Thymus (tissue), 11 donors: ENCODE measurements around the gene CABLES2. TPM values are rescaled to one million over a fixed set of nuclear protein-coding genes. Genes with fewer than 3 reads are reported as not detected.

Experiments
- DNase-seq, 9 donors: peaks; one replicate each; pipeline ENCODE4 v3.0.0-alpha.2; 2013; ENCODE audit warnings: low spot score in 9 of 9, low read depth in 6 of 9, missing footprints in 1 of 9
- H3K27ac ChIP-seq, 2 donors: one replicate each; pipeline ENCODE4 v1.5.1; 2013; ENCODE audit warnings: control low read depth in 1 of 2, low read depth in 1 of 2, low read length in 1 of 2, mild to moderate bottlenecking in 1 of 2, moderate library complexity in 1 of 2
- H3K27me3 ChIP-seq, 2 donors: one replicate each; pipeline ENCODE4 v1.5.1; 2013; ENCODE audit warnings: low read length in 1 of 2; ENCODE audit not compliant: control insufficient read depth in 2 of 2, insufficient read depth in 1 of 2
- H3K36me3 ChIP-seq, 2 donors: one replicate each; pipeline ENCODE4 v1.5.1; 2013; ENCODE audit warnings: low read length in 1 of 2, mild to moderate bottlenecking in 1 of 2, moderate library complexity in 1 of 2; ENCODE audit not compliant: control insufficient read depth in 2 of 2, insufficient read depth in 2 of 2
- H3K4me1 ChIP-seq, 2 donors: one replicate each; pipeline ENCODE4 v1.5.1; 2013; ENCODE audit warnings: low read length in 2 of 2; ENCODE audit not compliant: control insufficient read depth in 2 of 2, insufficient read depth in 2 of 2
- H3K4me3 ChIP-seq, 2 donors: one replicate each; pipeline ENCODE4 v1.5.1; 2013; ENCODE audit warnings: low read length in 2 of 2, control low read depth in 1 of 2, mild to moderate bottlenecking in 1 of 2
- H3K9me3 ChIP-seq, 2 donors: one replicate each; pipeline ENCODE4 v1.5.1; 2013; ENCODE audit warnings: low read length in 1 of 2, mild to moderate bottlenecking in 1 of 2; ENCODE audit not compliant: control insufficient read depth in 2 of 2, insufficient read depth in 1 of 2
- WGBS: extraction: QIAGEN DNeasy Blood & Tissue Kit; methylation state at CpG from one replicate; pipeline ENCODE4 v1.1.7; 2013; 5-methylcytosine and 5-hydroxymethylcytosine counted together
- polyA plus RNA-seq: library from polyadenylated mRNA; stranded (reverse); fragments of 200-250 nt; gene quantifications from one replicate; pipeline ENCODE4 v1.2.3, GENCODE V29; 2013
- total RNA-seq: library from RNA; stranded (reverse); fragments of 120-200 nt; gene quantifications from one replicate; pipeline ENCODE4 v1.2.4, GENCODE V29; 2013
- donor health status: healthy.

Gene CABLES2
- total and polyA plus RNA-seq, 2 donors = 2.0 to 3.5 TPM

DNA sequence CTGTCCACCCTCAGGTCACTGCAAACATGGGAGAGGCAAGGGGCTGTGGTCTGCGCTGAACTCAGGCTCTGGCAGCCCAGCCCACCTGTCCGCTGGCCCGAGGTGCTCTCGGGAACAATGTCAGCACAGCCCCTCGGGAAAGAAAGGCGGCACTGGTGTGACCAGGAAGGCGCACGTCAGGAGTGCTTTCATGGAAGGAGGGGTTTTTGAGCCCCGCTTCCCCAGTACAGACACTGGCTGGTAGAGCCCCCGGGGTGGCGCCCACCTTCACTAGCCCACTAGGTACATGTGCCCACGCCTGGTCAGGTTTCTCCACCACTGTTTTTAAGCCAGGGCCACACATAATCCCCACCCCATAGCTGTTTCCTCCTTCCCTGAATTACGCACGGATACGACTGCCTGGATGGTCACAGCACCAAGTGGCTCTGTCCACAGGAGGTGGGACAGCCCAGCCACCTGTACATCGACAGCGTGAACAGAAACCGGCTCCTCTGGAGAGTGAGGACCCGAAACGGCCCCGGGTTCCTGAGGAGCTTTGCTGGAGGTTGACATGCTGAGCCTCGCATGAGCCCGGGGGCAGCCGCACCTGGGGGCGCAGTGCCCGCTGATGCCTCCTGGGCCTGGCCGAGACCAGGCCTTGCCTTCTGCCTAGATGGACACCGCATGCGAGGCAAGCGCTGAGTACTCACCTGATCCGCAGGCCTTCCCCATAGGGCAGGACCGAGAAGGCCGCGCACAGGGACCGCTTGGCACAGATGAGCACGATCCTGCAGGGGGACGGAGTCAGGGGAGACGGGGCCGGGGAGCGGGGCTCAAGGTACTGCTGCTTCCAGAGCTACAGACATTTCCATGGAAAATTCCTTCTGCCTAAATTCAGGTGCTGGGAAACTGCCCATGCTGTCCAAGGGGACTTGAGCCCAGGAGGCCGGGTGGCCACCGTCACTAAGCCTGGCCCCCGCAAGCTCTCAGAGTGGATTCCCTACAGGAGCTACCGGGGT is 12.5 kb downstream of the CABLES2 start:
- peaks cover 24 to 43% of the 10 kb centered on the region in 2 donors for H3K36me3 ChIP-seq
- H3K27ac ChIP-seq = no peak overlapping the region
- no peaks in the 10 kb centered on the region for H3K4me1 ChIP-seq
- H3K27me3 ChIP-seq = no peaks in the 10 kb centered on the region
- DNase-seq = no peak
- WGBS = 96% methylated on average over 44 of the region's 44 CpGs
- no peaks in the 10 kb centered on the region for H3K9me3 ChIP-seq
- H3K4me3 ChIP-seq = no peak overlapping the region

DNA sequence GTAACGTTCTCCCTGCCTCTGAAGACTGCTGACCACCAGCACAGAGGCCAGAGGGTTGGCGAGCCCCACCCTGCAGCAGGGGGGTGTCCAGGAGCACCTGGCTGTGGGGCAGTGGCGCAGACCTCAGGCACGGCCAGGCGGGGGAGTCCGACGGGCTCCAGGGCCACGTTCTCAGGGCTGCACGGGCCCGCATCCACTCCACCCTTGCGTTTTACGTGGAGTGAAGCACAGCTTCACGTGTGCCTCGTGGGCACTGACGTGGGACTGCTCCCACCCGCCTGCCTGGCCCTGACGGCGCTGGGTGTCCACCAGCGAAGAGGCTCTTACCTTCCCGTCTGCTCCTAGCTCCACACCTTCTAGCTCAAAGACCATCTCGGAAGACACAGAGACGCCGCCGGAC is 13.3 kb downstream of the CABLES2 start:
- Histone ChIP-seq H3K9me3 (no peaks in the 10 kb centered on the region), H3K4me3 (no peak overlapping the region), H3K4me1 (peaks cover 0 to 4% of the 10 kb centered on the region in 2 donors), H3K36me3 (peaks cover 31 to 47% of the 10 kb centered on the region in 2 donors), H3K27ac (no peak overlapping the region), H3K27me3 (no peaks in the 10 kb centered on the region)
- no peak for DNase-seq
- WGBS = 97% methylated on average over 24 of the region's 24 CpGs

DNA sequence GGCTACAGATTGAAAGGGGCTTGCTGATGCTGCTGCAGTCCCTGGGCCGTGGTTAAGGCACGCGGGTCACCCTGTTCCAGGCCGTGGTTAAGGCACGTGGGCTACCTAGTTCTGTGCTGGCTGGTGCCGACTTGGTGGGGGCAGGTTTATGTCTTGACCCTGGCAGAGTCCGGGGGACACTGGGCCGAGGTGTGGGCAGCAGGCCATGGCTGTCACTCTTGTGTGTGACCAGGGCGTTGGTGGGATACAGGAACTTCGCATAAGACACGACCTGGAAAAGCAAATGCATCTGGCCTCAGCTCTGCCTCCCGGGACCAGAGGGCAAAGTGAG is 13.8 kb downstream of the CABLES2 start:
- Histone ChIP-seq H3K4me3 (no peak overlapping the region), H3K27ac (no peak overlapping the region), H3K9me3 (no peaks in the 10 kb centered on the region), H3K36me3 (peaks cover 36 to 50% of the 10 kb centered on the region in 2 donors), H3K4me1 (peaks cover under 1 to 4% of the 10 kb centered on the region in 2 donors), H3K27me3 (no peaks in the 10 kb centered on the region)
- 97% methylated on average over 12 of the region's 12 CpGs for WGBS
- DNase-seq = no peak

DNA sequence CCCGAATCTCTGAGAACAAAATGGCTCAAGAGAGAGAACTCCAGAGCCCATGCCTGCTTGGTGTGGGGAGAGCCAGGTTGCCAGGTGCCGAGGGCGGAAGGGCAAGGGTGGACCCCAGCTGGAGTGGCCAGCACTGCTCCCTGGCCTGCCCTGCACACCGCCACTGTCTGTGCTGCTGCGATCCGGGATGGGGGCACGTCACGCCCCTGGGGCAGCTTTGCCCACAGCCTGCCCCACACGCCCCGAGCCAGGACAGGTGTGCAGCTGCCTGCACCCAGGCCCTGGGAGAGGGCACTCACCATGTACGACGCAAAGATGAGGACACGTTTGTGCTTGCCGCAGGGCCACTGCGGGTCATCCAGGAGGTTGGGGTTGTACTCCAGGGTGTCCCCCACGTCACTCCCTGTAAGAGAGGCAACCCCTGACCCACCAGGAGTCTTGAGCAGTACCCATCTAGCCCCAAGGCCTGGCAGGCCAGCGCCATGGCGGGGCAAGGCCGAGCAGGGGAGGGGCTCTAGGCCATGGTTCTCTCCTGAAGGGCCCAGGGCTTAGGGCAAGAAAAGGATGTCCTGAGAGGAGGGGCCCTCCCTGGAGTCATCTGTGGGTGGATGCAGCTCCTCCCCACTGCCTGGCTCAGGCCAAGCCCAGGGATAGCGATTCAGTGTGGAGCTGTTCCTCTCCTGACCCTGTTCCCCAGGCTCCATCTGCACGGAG is 14.3 kb downstream of the CABLES2 start:
- H3K27me3 ChIP-seq = no peaks in the 10 kb centered on the region
- peaks cover 5 to 9% of the 10 kb centered on the region in 2 donors for H3K4me1 ChIP-seq
- H3K36me3 ChIP-seq = peaks cover 42 to 50% of the 10 kb centered on the region in 2 donors
- no peaks in the 10 kb centered on the region for H3K9me3 ChIP-seq
- no peak for DNase-seq
- no peak overlapping the region for H3K4me3 ChIP-seq
- H3K27ac ChIP-seq = no peak overlapping the region
- 97% methylated on average over 21 of the region's 21 CpGs for WGBS

DNA sequence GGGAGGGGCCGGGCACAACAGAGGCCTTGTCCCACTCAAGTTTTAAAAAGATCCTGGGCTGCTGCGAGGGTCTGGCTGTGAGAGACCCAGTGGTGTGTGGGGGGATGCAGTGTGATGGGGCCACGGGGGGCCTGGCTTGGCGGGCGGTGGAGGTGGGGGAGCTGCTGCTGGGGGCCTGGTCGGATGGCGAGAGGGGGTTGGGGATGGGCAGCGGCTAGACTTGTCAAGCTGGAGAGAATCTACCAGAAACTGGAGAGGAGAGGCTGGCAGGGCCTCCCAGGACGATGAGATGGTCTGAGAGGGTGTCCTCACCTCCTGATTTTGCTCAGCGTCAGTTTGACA is 15.0 kb downstream of the CABLES2 start:
- Histone ChIP-seq H3K9me3 (no peaks in the 10 kb centered on the region), H3K36me3 (peaks cover 43 to 49% of the 10 kb centered on the region in 2 donors), H3K4me1 (peaks cover 10 to 15% of the 10 kb centered on the region in 2 donors), H3K27ac (no peak overlapping the region), H3K27me3 (no peaks in the 10 kb centered on the region), H3K4me3 (no peak overlapping the region)
- DNase-seq = no peak
- WGBS = 97% methylated on average over 10 of the region's 10 CpGs

DNA sequence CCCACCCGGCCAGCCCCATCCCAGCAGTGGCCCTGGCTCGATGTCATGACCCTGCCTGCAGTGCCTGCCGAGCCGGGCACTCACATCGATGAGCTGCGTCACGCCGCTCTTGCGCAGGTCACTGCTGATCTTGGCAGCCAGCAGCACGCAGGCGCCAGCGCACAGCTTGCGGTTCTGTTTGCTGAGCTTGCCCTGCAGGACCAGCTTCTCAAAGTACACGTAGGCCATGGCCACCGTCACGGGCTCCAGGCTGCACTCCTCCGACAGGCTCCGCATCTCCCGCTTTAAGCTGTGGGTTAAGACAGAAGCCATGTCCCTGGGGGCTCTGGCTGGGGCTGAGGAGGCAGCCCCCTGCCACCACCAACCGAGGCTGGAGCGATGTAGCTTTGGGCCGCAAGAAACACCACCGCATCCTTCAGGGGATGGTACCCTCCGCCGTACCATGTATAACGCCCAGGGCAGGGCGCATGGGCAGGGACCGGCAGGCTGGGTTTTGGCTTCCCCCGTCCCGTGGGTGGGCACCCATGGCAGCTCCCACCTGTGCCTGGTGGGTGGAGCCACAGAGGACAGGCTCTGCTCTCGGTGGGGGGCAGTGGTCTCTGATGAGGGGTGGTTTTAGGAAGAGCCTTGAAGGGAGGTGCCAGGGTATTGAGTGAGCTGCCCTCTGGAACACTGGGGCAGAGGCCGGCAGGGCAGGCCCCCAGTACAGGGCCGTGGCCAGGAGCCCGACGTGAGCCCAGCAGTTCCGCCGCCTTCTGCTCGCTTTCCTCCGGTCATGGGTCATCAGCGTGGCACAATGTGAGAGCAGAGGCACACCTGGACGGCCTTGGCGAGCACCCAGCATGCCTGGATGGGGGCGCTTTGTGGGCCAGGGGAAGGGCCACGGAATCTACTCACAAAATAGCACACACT is 15.7 kb downstream of the CABLES2 start:
- DNase-seq = no peak
- 95% methylated on average over 44 of the region's 44 CpGs for WGBS

DNA sequence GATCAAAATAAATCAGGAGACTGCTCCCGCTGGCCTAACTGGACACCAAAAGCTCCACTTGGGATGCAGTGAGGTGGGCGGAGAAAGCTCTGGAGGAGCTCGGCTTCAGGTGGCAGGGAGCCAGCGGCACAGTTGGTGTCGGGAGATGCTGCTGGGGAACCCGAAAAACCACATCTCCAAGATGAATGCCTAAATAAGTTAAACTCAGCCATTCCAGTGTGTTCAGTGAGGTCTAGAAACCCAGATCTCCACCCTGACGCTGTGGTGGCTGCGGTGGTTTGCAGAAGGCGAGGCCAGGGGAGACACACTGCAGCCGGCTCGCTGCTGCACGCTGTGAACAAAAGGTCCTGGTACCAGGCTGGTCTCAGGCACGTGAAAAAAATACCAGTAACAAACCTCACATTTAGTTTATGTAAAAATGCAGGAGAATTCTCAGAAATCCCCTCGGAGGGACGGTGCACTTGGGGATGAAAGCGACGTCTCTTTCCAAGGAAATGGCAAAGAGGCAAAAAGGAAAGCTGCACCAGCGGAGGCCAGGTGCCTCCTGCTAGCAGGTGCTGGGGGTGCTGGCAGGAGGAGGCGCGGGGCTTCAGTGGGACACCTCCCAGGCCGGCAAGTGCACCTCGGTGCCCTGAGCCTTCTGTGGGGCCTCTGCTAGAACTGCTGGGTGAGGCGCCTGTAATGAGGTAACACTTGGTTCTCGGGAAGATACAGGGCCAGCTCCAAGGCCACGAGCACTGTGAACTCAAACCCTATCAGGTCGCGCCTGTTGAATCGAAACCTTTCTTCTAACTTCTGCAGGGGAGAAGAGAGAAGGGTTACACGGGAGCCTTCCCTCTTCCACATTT is 16.5 kb downstream of the CABLES2 start:
- Histone ChIP-seq H3K9me3 (no peaks in the 10 kb centered on the region), H3K4me3 (no peak overlapping the region), H3K4me1 (peaks cover 12 to 21% of the 10 kb centered on the region in 2 donors), H3K27ac (no peak overlapping the region), H3K36me3 (peaks cover 43 to 48% of the 10 kb centered on the region in 2 donors), H3K27me3 (no peaks in the 10 kb centered on the region)
- no peak for DNase-seq
- 96% methylated on average over 29 of the region's 29 CpGs for WGBS

More for the DNA sequence above, 15.7 kb downstream of the CABLES2 start:
- Histone ChIP-seq H3K36me3 (peaks cover 43 to 48% of the 10 kb centered on the region in 2 donors), H3K4me1 (peaks cover 10 to 15% of the 10 kb centered on the region in 2 donors), H3K9me3 (no peaks in the 10 kb centered on the region), H3K27ac (no peak overlapping the region), H3K4me3 (no peak overlapping the region), H3K27me3 (no peaks in the 10 kb centered on the region)

DNA sequence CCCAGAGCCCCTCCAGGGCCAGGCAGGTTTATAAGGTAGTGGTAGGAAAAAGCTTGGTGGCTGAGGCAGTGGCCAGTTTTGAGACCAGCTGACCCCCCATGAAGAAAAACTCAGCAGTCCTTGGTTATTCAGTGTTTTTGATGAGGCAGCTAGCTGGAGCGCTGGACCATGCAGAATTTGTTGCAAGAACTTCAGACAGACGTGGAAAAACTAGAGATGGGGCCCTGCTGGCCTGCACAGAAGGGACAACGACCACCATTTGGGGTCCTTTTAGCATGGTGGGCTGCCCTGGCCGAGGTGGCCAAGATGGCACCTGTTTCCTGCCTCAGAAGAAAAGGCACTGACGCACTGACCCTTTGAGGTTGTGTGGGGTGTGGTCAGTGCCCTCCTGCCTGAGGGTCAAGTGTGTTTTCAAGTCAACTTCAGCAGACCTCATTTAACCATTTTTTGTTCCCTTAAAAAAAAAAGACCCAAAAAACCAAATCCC is 17.4 kb downstream of the CABLES2 start:
- no peak overlapping the region for H3K27ac ChIP-seq
- WGBS = 85% methylated on average over 5 of the region's 5 CpGs
- H3K36me3 ChIP-seq = peaks cover 43 to 45% of the 10 kb centered on the region in 2 donors
- no peak overlapping the region for H3K4me3 ChIP-seq
- no peaks in the 10 kb centered on the region for H3K9me3 ChIP-seq
- H3K4me1 ChIP-seq = peaks cover 12 to 21% of the 10 kb centered on the region in 2 donors
- DNase-seq = no peak
- no peaks in the 10 kb centered on the region for H3K27me3 ChIP-seq
